ENCODE measurements around the gene WDR90.

DNA sequence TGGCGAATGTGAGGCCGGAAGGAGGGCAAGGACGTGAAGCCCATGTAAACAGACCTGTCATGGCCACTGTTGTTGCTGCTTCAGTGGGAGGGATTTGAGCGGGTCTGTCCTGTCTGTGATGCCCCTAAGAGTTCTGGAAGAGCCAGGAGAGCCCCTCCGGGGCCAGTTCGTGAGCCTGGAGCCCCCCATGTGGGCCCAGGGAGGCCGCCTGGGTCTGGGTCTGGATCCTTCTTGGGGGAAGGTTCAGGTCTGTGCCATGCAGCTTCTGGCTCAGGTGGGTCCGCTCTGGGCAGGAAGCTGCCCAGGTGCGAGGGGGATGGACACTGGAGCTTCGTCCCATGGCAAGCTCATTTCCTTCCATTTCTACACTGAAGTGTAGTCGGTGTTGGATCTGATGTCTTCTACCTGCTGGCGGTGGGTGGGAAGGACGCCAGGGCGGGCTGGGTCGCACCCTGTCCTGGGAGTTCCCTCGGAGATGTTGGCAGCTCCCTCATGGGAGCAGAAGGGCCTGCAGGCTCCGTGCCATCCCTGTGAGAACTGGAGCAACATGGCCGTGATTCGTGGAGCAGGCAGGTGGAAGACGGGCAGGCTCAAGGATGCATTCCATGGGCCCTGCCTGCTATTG lies 29.6 kb upstream of the WDR90 start:
- TF ChIP-seq, protein P1, sequence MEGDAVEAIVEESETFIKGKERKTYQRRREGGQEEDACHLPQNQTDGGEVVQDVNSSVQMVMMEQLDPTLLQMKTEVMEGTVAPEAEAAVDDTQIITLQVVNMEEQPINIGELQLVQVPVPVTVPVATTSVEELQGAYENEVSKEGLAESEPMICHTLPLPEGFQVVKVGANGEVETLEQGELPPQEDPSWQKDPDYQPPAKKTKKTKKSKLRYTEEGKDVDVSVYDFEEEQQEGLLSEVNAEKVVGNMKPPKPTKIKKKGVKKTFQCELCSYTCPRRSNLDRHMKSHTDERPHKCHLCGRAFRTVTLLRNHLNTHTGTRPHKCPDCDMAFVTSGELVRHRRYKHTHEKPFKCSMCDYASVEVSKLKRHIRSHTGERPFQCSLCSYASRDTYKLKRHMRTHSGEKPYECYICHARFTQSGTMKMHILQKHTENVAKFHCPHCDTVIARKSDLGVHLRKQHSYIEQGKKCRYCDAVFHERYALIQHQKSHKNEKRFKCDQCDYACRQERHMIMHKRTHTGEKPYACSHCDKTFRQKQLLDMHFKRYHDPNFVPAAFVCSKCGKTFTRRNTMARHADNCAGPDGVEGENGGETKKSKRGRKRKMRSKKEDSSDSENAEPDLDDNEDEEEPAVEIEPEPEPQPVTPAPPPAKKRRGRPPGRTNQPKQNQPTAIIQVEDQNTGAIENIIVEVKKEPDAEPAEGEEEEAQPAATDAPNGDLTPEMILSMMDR (IDR thresholded peaks at IDR 0.05; ENCODE audit: low read depth, low read length) = no peak
- TF ChIP-seq POLR2A (IDR thresholded peaks at IDR 0.05; ENCODE audit: extremely low read depth, insufficient read length) = no peak
- TF ChIP-seq MYC (IDR thresholded peaks at IDR 0.05; ENCODE audit: low read depth, low read length) = no peak
- TF ChIP-seq, protein P2, sequence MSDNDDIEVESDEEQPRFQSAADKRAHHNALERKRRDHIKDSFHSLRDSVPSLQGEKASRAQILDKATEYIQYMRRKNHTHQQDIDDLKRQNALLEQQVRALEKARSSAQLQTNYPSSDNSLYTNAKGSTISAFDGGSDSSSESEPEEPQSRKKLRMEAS (IDR thresholded peaks at IDR 0.05; ENCODE audit: low read depth, low read length) = no peak

Measured in NB4 (cell line).